HCT116 (cell line): ENCODE results near the gene CNTFR. TPM values are rescaled to one million over a fixed set of nuclear protein-coding genes. Genes with fewer than 3 reads are reported as not detected.

Source experiments
- ATAC-seq: fragments of 200-7000 bp; cut with Tn5 transposase; 2 replicates; pipeline ENCODE4 v1.9.1; 2020; ENCODE audit warnings: mild to moderate bottlenecking, moderate library complexity
- BruUV-seq: library from RNA; stranded (reverse); fragments of 400-500 nt; replicated peaks from 2 replicates; lab custom pipeline; 2021; lab: Mats Ljungman, UMichigan
- CTCF ChIA-PET: fragments of 300-600 bp; sonication (Branson Sonifier 250); formaldehyde crosslinking; loops from one replicate; lab custom pipeline; 2021; ENCODE audit warnings: antibody characterized with exemption; lab: Charles Lee
- POLR2A ChIA-PET: fragments of 300-600, 350-600 bp; sonication (Branson Sonifier 250); formaldehyde crosslinking; loops from one replicate; lab custom pipeline; 2021; ENCODE audit warnings: antibody characterized with exemption; lab: Charles Lee
- RAD21 ChIA-PET, 2 experiments: fragments of 300-600 bp; sonication (Branson Sonifier 250); formaldehyde crosslinking; loops; one replicate each; lab custom pipeline; 2023; ENCODE audit warnings: low total read pairs in 2 of 2; ENCODE audit not compliant: uncharacterized antibody in 2 of 2, unreplicated experiment in 2 of 2, low non-redundant PET in 1 of 2; lab: Charles Lee
- DNase-seq: peaks from one replicate; pipeline ENCODE4 v3.0.0-alpha.2; 2010; ENCODE audit warnings: low read depth, low spot score
- H2AFZ ChIP-seq: fragments of 200-600 bp; shearing (Covaris generic), sonication (generic); 2 replicates; pipeline ENCODE4 v1.6.1; 2017; ENCODE audit warnings: low read depth, mixed run types, mixed read lengths, antibody characterized with exemption, low read length; ENCODE audit not compliant: poor library complexity, severe bottlenecking
- H3K27ac ChIP-seq: 2 replicates; pipeline ENCODE4 v1.5.1; 2012; ENCODE audit warnings: low read depth, low read length
- H3K27me3 ChIP-seq: fragments of 200-600 bp; sonication (generic); 2 replicates; pipeline ENCODE4 v1.6.1; 2016; ENCODE audit warnings: mixed run types, low read length, mixed read lengths; ENCODE audit not compliant: insufficient read depth
- H3K36me3 ChIP-seq, 2 experiments: fragments of 200-500 bp in 1 of 2; fragments of 200-600 bp in 1 of 2; sonication (Bioruptor generic) in 1 of 2; sonication (generic) in 1 of 2; 2 replicates each; pipeline versions ENCODE4 v1.5.1 to v1.6.1; 2014 to 2016; ENCODE audit warnings: low read length in 2 of 2, inconsistent platforms in 1 of 2, mixed read lengths in 1 of 2, mixed run types in 1 of 2; ENCODE audit not compliant: insufficient read depth in 2 of 2, control insufficient read depth in 1 of 2
- H3K4me1 ChIP-seq, 2 experiments: fragments of 200-600 bp in 1 of 2; sonication (generic) in 1 of 2; 2 replicates each; pipeline versions ENCODE4 v1.5.1 to v1.6.1; 2012 to 2017; ENCODE audit warnings: low read length in 2 of 2, inconsistent platforms in 1 of 2, mild to moderate bottlenecking in 1 of 2, mixed read lengths in 1 of 2, mixed run types in 1 of 2, moderate library complexity in 1 of 2; ENCODE audit not compliant: insufficient read depth in 2 of 2, control insufficient read depth in 1 of 2
- H3K4me2 ChIP-seq: fragments of 200-600 bp; sonication (generic); 2 replicates; pipeline ENCODE4 v1.6.1; 2017; ENCODE audit warnings: mixed run types, low read length, mixed read lengths
- H3K4me3 ChIP-seq, 2 experiments: fragments of 200-600 bp in 1 of 2; sonication (generic) in 1 of 2; replicated peaks in 1 of 2; 2 replicates each; pipeline ENCODE4 v1.5.1; 2011 to 2016; ENCODE audit warnings: low read length in 2 of 2, control low read depth in 1 of 2, low read depth in 1 of 2, mild to moderate bottlenecking in 1 of 2, mixed read lengths in 1 of 2, mixed run types in 1 of 2
- H3K79me2 ChIP-seq: fragments of 200-600 bp; sonication (generic); 2 replicates; pipeline ENCODE4 v1.6.1; 2017; ENCODE audit warnings: mild to moderate bottlenecking, mixed run types, low read length, moderate library complexity, mixed read lengths; ENCODE audit not compliant: insufficient read depth
- H3K9ac ChIP-seq: fragments of 200-600 bp; sonication (generic); 2 replicates; pipeline ENCODE4 v1.6.1; 2016; ENCODE audit warnings: low read length, mixed read lengths
- H3K9me2 ChIP-seq: fragments of 200-600 bp; sonication (generic), shearing (Covaris generic); 2 replicates; pipeline ENCODE4 v1.6.1; 2017; ENCODE audit warnings: mixed run types, mild to moderate bottlenecking, moderate library complexity; ENCODE audit not compliant: insufficient read depth
- H3K9me3 ChIP-seq, 2 experiments: fragments of 200-500 bp in 1 of 2; fragments of 200-600 bp in 1 of 2; sonication (Bioruptor generic) in 1 of 2; sonication (generic) in 1 of 2; 2 replicates each; pipeline ENCODE4 v1.6.1; 2014 to 2017; ENCODE audit warnings: low read length in 2 of 2, mixed read lengths in 2 of 2, inconsistent platforms in 1 of 2, low read depth in 1 of 2, mild to moderate bottlenecking in 1 of 2, mixed run types in 1 of 2, moderate library complexity in 1 of 2; ENCODE audit not compliant: control insufficient read depth in 1 of 2, insufficient read depth in 1 of 2
- H4K20me1 ChIP-seq: fragments of 200-600 bp; sonication (generic), shearing (Covaris generic); 2 replicates; pipeline ENCODE4 v1.6.1; 2017; ENCODE audit warnings: mixed run types, mild to moderate bottlenecking, moderate library complexity; ENCODE audit not compliant: insufficient read depth
- ATF3 ChIP-seq: IDR thresholded peaks from 2 replicates; pipeline ENCODE4 v1.6.1; 2012
- CEBPB ChIP-seq: IDR thresholded peaks from 2 replicates; pipeline ENCODE4 v1.6.1; 2012; ENCODE audit warnings: low read depth
- FOSL1 ChIP-seq: IDR thresholded peaks from 2 replicates; pipeline ENCODE4 v1.6.1; 2012; ENCODE audit warnings: low read depth
- POLR2AphosphoS5 ChIP-seq: IDR thresholded peaks from 2 replicates; pipeline ENCODE4 v1.6.1; 2011; ENCODE audit warnings: mild to moderate bottlenecking, low read depth, low read length, moderate library complexity
- SIN3A ChIP-seq: IDR thresholded peaks from 2 replicates; pipeline ENCODE4 v1.6.1; 2012; ENCODE audit warnings: low read depth
- SP1 ChIP-seq: IDR thresholded peaks from 2 replicates; pipeline ENCODE4 v1.6.1; 2012; ENCODE audit warnings: low read depth
- SRF ChIP-seq: IDR thresholded peaks from 2 replicates; pipeline ENCODE4 v1.6.1; 2012; ENCODE audit warnings: low read depth
- ZBTB33 ChIP-seq: IDR thresholded peaks from 2 replicates; pipeline ENCODE4 v1.6.1; 2011; ENCODE audit warnings: mild to moderate bottlenecking, low read length, moderate library complexity; ENCODE audit not compliant: insufficient replicate concordance; ENCODE audit errors: extremely low read depth
- ZNF274 ChIP-seq: fragments of 200-500 bp; sonication (Bioruptor generic); IDR thresholded peaks from 2 replicates; pipeline ENCODE4 v1.6.1; 2014; ENCODE audit warnings: mild to moderate bottlenecking, low read depth, low read length, inconsistent platforms
- intact Hi-C: fragments of 100-400 bp; cut with micrococcal nuclease; formaldehyde crosslinking; loops from 2 replicates; pipeline ENCODE4 v1.10.0; 2022
- total RNA-seq: library from RNA; stranded (reverse); gene quantifications from one replicate; pipeline ENCODE4 v1.2.1, GENCODE V29; 2021; ENCODE audit not compliant: unreplicated experiment
- TF ChIP-seq, protein P1 (sequence below): IDR thresholded peaks from 2 replicates; pipeline ENCODE4 v1.6.1; 2012; ENCODE audit warnings: low read depth

The CNTFR gene
- total RNA-seq, 1 experiment from 2014 or later = not detected

DNA sequence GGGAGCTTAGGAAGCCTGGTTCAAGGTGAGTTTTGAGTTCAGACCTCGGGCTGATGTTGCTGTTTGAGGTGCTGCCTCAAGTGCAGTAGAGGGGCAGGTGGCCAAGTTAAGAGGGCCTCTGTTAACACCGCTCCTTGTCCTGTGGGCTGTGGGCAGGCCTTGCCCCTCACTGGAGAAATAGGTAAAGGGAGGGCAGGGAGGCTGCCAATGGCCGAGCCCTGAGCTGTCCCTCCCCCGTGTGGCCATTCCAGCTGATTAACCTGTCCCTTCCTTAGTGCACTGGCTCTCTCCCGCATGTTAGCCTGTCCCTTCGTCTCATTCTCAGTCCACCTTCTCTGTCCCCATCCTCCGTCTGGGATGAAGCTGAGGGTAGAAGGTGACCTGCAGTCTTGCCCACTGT lies 21.4 kb downstream of the CNTFR start (continued):
- TF ChIP-seq POLR2AphosphoS5 (no peak), ATF3 (no peak), SRF (no peak), CEBPB (no peak), ZNF274 (no peak), FOSL1 (no peak), SIN3A (no peak), SP1 (no peak)

DNA sequence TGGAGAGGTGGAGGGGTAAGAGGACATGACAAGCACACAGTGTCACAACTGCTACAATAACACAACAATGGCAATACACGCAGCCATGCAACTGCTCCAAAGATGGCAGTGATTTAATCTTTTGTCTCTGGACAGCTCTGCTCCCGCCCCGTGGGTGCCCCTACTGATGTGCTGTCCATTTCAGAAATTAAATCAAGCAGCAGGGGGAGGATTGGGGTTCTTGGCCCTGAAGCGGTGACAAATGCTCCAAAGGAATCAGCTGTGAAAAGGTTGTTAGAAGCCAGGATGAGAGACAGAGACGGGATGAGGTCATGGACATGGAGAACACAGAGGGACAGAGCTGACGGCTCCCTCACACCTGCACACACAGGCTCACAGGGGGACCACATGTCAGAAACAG lies 22.6 kb downstream of the CNTFR start:
- H3K79me2 ChIP-seq = no peaks in the 10 kb centered on the region
- H3K9ac ChIP-seq = no peak overlapping the region
- no peaks in the 10 kb centered on the region for H3K9me2 ChIP-seq
- DNase-seq = no peak
- no peaks in the 10 kb centered on the region; a peak in 1 of 4 replicates for H3K4me1 ChIP-seq
- TF ChIP-seq, protein P1, sequence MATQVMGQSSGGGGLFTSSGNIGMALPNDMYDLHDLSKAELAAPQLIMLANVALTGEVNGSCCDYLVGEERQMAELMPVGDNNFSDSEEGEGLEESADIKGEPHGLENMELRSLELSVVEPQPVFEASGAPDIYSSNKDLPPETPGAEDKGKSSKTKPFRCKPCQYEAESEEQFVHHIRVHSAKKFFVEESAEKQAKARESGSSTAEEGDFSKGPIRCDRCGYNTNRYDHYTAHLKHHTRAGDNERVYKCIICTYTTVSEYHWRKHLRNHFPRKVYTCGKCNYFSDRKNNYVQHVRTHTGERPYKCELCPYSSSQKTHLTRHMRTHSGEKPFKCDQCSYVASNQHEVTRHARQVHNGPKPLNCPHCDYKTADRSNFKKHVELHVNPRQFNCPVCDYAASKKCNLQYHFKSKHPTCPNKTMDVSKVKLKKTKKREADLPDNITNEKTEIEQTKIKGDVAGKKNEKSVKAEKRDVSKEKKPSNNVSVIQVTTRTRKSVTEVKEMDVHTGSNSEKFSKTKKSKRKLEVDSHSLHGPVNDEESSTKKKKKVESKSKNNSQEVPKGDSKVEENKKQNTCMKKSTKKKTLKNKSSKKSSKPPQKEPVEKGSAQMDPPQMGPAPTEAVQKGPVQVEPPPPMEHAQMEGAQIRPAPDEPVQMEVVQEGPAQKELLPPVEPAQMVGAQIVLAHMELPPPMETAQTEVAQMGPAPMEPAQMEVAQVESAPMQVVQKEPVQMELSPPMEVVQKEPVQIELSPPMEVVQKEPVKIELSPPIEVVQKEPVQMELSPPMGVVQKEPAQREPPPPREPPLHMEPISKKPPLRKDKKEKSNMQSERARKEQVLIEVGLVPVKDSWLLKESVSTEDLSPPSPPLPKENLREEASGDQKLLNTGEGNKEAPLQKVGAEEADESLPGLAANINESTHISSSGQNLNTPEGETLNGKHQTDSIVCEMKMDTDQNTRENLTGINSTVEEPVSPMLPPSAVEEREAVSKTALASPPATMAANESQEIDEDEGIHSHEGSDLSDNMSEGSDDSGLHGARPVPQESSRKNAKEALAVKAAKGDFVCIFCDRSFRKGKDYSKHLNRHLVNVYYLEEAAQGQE = no peak
- TF ChIP-seq FOSL1 (no peak), ZBTB33 (no peak)
- TF ChIP-seq, all 23 proteins: peak for 0
- CTCF ChIA-PET = no interaction called here
- Histone ChIP-seq H2AFZ (no peak overlapping the region), H3K27ac (no peak overlapping the region), H3K27me3 (no peaks in the 10 kb centered on the region), H3K4me2 (no peak overlapping the region), H3K9me3 (no peaks in the 10 kb centered on the region), H4K20me1 (no peaks in the 10 kb centered on the region), H3K36me3 (no peaks in the 10 kb centered on the region), H3K4me3 (no peak overlapping the region)
- RAD21 ChIA-PET = no interaction called here
- BruUV-seq = no TSS peak
- ATAC-seq = no peak
- POLR2A ChIA-PET = no interaction called here
- intact Hi-C loops = no loop called here
